Activated CD4-positive, alpha-beta T cell treated with anti-CD3 and anti-CD28 coated beads, Interleukin-2, amount 50 U/mL, for 16 hours (primary cell): ENCODE data around the gene PFDN2.

ENCODE experiments used
- DNase-seq: peaks from one replicate; pipeline ENCODE4 v3.0.0-alpha.2; 2020

PFDN2 gene

DNA sequence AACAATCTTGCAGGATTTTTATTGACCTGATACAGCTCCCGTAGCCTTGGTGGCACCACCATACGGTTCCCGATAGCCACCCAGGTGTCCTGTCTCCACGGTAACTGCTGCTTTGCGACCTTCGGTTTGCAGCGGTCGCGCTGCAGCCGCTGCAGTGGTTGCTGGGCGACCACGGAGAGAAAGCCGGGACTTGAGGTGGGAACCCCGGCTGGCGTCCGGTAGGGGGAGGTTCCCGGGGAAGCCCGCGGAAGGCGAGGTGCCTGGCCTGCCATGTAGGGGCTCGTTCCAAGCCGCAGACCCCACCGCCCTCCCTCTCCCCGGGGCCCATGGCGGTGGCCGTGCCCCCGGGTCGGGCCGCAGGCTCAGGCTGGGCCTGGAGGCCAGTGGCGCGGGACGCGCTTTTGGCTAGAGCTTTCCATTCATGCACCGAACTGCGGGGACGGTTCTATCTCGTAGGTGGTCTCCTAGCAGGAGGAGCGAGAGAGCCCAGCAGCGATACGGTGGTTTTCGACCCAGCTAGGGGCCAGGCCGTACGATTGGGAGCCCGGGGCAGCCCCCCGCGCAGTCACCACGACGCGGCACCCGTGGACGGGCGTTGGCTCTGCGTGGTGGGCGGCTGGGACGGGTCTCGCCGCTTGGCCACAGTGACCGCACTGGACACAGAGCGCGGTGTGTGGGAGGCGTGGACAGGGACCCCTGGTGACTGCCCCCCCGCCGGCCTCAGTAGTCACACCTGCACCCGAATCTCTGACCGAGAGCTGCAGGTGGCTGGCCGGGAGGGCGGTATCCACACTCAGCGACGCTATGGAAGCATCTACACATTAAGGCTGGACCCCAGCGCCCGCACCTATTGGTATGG lies 19.4 kb downstream of the PFDN2 start, which contains the start of gene KLHDC9:
KLHDC9 (plus strand) TSS at position 152 of the 859 bp plus-strand sequence; CDS start at position 327, 175 bp downstream.
- peak; percentile 88 for DNase-seq

DNA sequence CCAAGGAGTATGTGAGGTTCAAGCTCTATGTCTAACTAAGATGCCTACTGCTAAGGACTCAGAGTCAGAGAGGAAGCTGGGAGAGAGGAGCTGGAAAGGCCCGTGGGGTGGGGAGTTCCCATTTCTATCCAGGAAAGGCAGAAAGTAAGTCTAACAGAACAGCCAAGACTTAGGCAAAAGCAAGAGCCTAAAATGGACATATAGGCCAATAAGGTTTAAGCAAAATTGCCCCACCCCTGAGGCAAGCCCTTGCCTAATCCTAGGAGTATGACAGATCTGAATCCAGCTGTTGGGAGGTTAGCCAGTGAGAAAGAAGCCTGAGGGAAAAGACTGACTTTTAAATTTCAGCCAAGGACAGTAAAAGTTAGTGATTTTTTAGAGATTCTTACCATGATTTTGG lies 21.3 kb downstream of the PFDN2 start:
- DNase-seq, result no peak

DNA sequence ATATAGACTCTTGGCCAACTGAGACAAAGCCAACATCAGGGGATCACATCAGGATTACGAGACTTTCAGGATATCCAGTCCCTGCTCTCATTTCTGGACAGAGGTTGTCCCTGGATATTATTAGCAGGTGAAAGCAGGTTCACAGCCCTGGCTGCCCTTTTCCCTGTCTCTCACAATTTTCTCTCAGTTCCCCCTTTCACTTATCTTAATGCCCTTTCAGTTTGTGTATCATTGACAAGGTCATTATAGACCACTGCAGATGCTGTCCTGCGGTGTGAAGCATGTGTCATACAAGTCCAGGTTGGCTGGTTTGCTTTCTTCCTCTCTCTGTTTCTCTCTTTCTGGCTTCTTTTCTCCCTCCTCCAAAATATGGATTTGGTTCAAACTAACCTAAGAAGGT lies 21.8 kb downstream of the PFDN2 start:
- no peak for DNase-seq

DNA sequence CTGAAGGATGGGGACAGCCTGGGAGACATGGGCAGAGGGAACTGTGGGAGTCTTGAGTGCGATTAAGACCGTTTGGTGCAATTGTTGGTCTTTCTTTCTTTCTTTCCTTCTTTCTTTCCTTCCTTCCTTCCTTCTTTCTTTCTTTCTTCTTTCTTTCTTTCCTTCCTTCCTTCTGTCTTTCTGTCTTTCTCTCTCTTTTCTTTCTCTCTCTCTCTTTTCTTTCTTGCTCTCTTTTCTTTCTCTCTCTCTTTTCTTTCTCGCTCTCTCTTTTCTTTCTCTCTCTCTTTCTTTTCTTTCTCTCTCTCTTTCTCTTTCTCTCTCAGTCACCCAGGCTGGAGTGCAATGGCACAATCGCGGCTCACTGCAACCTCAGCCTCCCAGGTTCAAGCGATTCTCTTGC lies 22.6 kb downstream of the PFDN2 start:
- no peak for DNase-seq

DNA sequence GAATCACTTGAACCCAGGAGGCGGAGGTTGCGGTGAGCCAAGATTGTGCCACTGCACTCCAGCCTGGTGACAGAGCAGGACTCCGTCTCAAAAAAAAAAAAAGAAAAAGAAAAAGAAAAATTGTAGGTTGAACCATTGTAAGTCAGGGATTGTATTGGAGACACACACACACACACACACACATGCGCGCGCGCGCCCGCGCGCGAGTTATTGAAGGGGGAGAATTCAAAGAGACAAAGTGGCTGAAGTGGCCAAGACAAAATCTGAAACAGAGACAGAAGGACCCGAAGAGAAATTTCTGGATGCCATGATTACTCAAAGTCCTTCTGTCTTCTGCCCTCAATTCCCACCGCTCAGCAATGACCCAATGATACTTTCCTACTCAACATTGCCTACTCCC lies 23.4 kb downstream of the PFDN2 start:
- DNase-seq, result no peak

DNA sequence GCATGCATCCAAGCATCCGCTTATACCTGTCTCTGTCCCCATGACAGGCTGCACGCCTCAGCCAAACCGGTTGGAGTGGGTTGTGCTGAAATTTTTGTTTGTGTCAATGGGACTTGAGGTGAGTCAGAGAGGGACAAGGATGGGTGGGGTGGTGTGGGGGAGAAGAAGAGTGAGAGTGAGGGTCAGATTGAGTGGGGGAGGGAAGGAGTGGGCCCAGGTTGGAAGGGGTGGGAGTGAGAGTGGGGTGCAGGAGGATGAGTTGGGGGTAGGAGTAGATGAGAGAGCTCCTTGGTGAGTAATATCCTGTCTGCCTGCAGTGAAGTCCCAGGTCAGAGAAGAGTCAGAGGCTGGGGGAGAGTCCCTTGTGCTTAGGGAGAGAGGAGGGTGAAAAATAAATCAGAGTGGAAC lies 25.2 kb downstream of the PFDN2 start:
- DNase-seq, result peak; percentile 47

DNA sequence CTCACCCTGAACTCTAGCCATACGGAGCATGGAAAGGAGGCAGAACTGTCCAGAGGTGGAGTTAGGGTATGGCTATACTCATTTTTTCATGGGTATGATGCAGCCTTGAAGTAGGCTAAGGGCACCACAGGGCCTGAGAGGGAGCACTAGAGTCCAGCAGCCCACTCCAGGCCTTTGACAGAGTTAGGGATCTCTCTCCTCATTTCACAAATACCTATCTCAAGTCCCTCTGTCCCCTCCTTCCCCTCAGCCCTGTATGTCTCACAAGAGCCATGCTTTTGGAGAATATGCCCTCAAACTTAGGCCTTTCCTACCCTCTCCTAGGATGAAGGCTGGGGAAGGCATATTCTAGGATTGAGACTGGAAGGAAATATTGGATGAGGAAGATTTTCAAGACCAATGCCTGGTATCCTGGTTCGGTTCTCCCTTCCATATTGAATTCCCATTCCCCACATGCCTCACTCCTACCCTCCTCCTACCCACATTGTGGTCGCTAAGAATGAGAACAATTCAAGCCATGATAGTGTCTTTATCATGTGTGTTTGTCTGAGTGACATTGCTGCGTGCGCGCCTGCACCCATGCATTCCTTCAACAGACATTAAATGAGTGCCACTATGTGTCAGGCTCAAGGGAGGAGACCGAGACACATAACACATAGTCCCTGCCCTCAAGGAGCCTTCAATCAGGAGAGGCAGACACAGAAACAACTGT lies 25.9 kb downstream of the PFDN2 start:
- DNase-seq, result no peak

DNA sequence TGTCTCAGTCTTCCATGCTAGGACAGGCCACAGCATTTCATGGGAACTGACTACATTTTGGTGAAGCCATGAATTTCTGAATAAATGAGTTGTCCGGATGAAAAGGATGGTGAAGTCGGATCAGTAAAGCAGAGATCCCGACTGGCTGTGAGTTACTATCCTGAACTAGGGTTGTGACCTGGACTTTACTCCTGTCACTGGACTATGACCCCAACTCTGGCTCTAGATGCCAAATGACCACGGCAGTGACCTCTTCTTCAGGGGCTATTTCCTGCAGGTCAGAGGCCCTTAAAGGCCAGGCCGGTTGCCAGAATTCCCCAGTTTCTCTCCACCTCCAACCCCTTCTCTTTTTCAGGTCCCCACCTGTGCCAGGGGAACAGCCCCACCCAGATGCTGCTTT lies 26.7 kb downstream of the PFDN2 start:
- DNase-seq, result no peak

DNA sequence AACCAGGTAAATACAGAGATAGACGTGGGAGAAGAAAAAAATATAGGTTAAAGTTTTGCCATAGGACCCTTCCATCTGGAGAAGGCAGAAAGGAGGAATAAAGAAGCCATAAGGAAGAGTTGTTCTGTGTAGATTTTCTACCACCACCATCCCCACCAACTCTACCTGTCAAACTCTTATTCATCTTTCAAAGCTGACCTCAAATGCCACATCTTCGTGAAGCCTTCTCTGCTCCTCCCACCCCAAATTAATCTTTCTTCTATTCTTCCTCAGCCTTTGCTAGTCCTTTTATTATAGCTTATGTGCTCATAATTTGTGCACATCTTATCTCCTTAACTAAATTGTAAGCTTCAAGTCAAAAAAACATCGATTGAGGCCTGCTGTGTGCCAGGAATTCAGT lies 27.2 kb downstream of the PFDN2 start:
- DNase-seq, result no peak

DNA sequence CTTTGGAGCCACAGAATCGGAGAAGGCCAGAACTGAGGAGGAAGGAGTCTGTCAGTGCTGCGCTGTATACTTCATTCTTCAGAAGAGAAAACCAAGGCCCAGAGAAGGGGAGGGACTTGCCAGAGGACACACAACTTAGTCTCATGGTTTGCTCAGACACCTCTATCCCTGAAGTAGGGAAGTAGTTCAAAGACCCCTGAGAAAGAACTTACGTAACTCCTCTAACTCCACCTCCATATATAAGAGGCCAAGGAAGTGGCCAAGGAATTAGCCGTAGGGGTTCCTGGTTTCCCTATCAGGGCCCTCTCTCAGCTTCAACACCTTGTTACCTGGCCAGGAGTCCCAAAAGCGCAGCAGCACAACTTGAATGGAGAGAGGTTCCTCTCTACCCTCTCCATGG lies 27.9 kb downstream of the PFDN2 start:
- no peak for DNase-seq

DNA sequence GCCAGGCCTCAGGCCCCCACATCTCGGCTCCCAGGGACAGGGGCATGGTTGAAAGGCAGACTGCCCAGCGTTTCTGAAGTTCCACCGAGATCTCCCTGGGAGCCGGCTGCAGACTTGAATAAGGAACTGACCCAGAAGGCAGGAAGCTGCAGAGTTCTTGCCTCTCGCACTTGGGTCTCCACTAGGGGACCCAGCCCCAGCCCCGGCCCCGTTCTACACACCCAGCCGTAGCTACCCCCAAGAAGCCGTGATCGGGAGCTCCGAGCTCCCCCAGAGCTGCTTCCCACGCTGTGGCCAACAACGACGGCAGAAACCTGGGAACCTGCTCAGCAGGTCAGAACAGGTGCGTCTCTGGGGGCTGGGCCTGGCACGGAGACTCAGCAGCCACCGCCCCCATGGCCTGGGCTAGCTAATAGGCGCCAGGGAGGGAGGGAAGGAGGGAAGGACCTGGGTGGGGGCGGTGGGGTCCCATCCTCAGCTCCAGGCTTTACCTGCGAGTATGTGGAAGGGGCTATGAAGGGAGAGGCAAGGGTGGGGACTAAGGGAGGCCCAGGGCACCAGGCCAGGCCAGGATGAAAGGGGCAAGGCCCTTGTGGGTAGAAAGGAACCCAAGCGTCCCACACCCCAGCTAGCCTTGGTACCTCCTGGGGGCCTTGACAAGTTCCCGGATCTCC lies 28.4 kb downstream of the PFDN2 start, which contains the start of gene NECTIN4:
NECTIN4 (minus strand) TSS at position 308 of the 674 bp plus-strand sequence; CDS start at position 46, 262 bp downstream.
- DNase-seq, result no peak

DNA sequence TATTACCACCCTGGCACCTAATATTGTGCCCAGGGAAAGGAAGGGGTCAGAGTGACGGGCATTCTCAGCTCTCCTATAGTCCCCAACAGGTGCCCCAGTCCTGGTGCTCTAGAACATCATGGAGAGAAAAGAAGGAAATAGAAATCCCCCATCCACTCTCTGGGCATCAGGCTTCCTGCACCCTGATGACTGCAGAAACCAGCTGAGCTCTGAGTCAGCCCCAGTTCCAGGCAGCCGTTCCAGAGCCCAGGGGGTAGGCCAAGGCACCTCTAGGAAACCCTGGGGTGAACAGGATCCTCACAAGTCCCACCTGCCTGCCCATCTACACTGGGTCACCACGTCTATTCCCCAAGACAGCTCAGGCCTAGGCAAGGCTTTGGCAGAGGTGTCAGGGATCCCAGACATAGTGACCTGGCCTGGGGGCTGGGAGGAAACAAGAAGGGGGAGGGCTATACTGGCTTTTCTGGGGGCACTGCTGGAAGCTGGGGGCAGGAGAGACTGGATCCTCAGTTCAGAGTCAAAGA lies 29.2 kb downstream of the PFDN2 start:
- no peak for DNase-seq

DNA sequence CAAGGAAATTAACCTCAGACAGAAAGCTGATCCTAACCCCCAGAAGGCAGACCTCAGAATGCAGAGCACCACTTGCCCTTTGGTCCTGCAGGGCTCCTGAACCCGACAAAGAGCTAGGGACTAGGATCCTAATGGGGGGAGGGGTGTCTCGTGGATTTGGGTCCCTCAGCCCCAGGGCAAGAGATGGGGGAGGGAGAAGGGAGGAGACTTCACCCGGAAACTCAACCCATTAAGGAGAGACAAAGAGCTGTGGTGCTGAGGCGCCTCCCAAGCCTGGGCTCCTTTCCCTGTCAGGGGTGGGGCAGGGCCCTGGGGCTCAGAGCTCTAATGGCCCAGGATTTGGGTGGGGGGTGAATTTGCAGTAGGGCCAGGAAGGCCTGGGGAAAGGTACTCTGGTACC lies 31.4 kb downstream of the PFDN2 start:
- DNase-seq, result no peak

DNA sequence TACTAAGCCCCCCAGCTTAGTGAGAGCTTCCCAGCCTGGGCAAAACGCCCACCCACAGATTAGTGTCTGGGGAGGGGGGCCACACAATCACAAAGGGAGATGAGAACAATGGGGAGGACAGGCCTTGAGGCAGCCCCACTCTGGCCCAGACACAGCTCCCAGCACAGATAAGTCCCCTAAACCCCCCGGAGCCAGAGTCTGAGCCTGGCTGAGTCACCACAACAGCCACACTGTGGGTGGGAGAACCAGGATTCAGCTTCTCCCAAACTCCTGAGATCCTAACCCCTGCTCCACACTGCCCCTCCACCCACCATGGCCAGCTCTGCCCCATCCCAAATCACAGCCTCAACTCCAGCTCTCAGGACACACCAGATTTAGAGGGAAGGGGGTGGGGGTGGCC lies 32.7 kb downstream of the PFDN2 start:
- DNase-seq, result no peak

DNA sequence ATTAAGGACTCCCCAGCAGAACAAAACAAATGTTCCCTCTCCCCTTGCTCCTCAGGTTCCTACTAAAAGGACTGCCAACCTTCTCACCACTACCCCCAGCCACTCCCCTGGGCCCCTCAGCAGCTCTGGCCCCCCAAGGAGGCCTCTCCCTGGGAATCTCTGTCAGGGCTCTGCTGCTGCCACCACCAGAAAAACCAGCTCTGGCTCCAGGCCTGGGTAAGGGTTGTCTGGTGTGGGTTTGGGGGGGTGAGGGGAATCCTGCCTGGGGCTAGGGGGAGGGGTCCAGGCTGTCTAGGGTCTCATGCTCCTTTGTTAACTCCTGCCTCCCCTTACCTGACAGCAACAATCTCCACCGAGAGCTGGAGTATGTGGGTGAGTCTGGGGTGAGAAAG lies 33.2 kb downstream of the PFDN2 start:
- DNase-seq, result no peak

DNA sequence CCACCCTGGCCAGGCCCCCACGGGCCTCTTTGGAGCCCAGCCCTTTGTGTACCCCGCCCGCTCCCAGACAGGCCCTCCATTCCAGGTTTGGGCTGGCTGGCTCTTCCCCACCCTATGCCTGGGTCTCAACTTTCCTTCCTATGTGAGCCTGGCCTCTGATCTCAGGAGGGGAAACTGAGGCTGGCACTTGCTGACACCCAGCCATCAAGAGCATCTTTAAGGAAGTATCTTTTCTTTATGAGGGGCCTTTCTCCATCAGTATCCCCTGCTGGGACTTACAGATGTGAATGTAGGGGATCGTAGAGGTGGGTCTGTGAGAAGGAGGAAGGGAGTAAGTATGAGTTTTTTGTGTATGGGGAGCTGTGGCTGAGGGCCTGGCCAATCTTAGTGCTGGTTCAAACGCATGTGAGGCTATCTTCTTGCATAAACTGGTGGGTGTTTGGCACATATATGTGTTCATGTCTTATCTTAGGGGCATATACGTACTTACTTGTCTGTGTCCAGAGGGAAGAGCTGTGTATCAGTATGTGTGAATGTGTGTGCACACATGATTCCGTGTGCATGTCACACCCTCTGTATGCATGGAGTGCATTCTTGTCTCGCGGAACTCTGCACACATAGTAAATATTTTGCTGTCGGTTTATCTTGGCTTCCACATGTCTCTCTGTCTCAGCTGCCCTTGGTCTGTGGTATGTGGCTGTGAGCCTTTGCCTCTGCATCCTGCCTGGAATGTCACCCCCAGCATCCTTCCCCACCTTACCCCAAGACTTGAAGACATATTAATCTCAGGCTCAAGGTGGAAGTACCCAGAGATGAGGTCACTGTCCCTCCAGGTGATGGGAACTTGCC lies 33.9 kb downstream of the PFDN2 start:
- no peak for DNase-seq

DNA sequence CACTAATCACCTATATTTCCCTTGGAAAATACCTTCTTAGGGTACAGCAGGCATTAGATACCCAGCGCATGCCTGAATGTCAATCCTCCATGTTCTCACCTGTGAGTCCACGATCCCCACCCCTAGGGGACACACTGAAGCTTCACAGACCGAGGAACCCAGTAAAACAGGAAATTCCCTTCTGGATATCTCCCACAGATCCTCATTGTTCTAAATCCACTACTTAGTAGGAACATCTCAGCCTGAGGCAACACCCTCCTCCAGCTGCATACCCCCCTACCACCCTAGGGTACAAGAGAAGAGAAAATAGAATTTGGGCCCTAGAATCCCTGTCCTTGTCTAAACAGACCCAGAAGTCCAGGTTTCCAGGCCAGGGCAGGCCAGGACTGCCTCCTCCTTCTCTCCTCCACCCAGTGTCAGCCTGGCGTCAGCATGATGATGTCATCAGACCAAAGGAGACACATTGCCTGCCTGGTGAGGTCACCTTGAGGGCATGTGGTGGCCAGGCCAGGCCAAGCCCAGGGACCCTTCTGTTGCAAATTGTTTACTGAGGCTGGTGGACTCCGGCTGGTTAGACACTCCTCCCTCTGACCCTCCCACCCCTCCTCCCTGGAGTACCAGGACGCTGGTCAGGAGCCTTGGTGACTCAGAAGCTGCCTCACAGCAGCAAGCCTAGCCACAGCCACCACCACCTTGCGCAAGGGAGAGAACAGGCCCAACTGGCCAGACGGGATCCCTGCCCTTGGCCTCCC lies 34.7 kb downstream of the PFDN2 start:
- DNase-seq, result no peak

DNA sequence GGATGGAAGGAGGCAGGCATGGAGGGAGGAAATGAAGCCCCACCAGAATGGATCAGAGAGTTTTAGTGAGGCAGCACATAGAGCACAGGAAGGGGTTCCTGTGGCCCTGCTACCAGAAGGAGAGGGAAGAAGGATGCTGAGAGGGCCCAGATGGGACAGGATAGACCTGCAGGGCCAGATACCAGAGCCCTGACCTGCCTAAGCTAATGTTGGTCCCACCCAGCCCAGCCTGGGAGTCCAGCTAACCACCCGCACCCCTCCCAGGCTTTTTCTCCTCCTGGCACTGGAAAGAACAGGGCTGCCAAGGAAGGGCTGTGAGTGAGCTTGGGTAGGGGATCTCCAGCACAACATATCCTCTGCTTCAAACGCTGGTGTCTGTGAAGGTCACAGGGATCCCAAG lies 35.4 kb downstream of the PFDN2 start:
- DNase-seq, result no peak

DNA sequence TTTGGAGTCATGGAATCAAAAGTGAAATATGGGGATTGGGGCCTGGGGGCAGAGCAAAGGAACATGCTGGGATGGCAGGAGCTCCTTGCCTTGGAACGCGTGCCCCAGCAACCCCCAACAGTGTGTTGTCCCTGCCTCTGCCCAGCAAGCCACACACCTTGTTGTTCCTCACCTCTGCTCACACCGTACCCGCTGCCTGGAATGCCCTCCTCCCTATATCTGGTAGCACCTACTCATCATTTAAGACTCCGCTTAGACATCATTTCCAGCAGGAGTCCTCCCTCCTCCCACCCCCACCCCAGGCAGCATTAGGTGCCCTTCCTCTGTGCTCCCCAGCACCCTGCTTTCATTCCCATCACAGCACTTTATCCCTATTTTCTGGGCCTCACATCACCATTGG lies 36.3 kb downstream of the PFDN2 start:
- no peak for DNase-seq

DNA sequence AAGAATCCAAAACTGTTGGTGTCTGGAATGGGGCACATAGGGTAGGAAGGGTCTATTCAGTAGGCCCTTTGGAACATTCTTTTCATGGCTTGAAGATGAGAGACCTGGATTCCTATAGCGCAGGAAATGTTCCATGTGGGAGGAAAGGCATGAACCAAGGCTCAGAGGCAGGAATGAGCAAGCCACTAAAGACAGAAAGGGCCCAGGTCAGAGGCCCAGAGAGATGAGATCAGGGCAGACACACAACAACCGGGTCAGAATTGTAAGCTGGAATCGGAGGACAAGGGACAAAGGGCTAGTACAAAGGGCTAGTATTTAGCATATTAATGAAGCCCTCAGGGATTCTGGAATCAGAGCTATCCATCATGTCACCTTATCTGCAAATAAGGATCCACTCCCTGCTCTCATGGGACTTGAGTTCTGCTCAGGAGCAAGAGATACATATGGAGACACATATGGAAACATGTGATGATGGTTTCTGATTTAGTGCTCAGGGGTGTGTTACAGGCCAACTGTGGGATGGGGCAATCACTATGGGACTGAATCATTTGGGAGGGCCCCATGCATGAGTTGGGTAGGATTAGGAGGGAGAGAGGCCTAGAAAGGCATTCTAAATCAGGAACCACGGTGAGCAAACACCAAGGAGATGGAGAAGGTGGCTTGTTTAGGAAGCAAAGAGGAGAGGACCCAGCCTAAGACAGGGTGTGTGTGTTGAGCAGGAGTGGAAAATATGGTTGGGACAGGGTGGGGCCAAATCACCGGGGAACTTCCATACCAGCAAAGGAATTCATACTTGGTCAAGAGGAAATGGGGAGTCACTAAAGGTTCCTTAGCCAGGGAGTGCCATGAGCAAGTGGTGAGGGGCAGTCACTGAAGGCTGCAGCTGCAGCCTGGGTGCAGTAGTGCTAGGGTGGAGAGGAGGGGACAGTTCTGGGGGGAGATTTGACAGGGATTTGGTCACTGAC lies 37.1 kb downstream of the PFDN2 start:
- no peak for DNase-seq
